Measurements from ENCODE around the gene GOSR2.

GOSR2 gene

DNA sequence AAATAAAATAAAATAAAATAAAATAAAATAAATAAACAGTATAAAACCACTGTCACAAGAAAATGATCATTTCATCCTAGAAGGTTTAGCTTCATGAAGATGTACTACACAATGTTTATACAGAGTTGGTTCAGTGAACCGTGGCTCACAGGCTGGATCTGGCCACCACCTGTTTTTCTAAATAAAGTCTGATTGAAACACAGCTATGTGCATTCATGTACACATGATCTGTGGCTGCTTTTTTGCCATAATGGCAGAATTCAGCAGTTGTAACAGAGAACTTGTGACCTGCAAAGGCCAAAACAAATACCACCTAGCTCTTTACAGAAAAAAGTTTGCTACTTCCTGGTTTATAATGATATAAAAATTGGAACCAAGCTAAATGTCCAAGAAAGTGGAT is 68.7 kb downstream of the GOSR2 start:
- no peak for DNase-seq (ENCODE audit: low read depth in 3 of 3)
